ENCODE data around the gene DNAH3.
A peak's percentile ranks its signal among the peaks of the same experiment; 100 is the strongest.

Gene DNAH3

DNA sequence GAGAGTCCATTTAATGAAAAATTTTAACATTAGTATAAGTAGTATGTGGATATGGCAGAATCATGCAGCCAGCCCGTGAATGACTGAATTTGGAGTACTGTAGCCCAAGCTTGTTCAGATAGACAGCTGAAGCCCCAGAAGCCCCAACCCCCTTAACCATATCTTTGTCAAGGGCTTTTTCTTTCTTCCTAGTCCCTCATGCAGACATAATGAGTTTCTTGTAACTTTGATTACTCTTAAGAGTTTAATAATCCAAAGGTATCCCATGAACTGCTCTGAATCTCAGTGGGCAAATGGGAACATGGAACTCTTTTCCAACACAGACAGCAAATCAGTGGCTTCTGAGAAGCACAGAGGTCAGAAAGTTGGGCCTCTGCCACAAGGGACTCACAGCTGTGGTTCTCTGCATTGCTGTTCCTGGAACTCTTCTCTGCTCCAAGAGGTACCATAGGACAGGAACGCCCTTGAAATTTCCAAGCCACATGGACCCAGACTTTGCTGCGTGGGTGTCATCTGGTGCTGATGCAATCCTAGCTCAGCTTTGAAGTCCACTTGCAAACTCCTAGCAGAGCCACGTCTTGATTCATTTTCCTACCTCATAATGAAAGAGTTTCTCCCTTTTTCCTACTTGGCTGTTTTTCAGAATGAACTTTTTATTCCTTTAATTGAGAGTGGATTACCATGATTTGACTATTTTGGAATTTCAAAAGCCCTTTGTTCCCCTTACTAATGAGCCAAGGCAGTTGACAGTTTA is 232.0 kb downstream of the DNAH3 start:
- H4K20me1 ChIP-seq (ENCODE audit: insufficient read depth, low read length), result no peaks in the 10 kb centered on the region
- no peaks in the 10 kb centered on the region for H3K9me3 ChIP-seq (ENCODE audit: low read length)
- H3K4me2 ChIP-seq (ENCODE audit: low read length), result no peak overlapping the region
- H3K9me2 ChIP-seq (ENCODE audit: low read depth, low read length), result no peaks in the 10 kb centered on the region
- H3K4me3 ChIP-seq (ENCODE audit: low read depth, low read length, poor library complexity, severe bottlenecking), result no peak overlapping the region
- no peak for TF ChIP-seq EZH2 (IDR thresholded peaks at IDR 0.05; ENCODE audit: borderline replicate concordance, low read length)
- TF ChIP-seq, protein P1, sequence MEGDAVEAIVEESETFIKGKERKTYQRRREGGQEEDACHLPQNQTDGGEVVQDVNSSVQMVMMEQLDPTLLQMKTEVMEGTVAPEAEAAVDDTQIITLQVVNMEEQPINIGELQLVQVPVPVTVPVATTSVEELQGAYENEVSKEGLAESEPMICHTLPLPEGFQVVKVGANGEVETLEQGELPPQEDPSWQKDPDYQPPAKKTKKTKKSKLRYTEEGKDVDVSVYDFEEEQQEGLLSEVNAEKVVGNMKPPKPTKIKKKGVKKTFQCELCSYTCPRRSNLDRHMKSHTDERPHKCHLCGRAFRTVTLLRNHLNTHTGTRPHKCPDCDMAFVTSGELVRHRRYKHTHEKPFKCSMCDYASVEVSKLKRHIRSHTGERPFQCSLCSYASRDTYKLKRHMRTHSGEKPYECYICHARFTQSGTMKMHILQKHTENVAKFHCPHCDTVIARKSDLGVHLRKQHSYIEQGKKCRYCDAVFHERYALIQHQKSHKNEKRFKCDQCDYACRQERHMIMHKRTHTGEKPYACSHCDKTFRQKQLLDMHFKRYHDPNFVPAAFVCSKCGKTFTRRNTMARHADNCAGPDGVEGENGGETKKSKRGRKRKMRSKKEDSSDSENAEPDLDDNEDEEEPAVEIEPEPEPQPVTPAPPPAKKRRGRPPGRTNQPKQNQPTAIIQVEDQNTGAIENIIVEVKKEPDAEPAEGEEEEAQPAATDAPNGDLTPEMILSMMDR (IDR thresholded peaks at IDR 0.05; ENCODE audit: low read length), result no peak
- peaks cover 32% of the 10 kb centered on the region for H3K4me1 ChIP-seq (ENCODE audit: insufficient read depth, low read length, severe bottlenecking)
- H3K36me3 ChIP-seq (ENCODE audit: insufficient read depth, low read length), result no peaks in the 10 kb centered on the region; the same call in 1 of the 2 replicates
- no peak overlapping the region for H3K9ac ChIP-seq (ENCODE audit: low read length)
- no peaks in the 10 kb centered on the region for H3K27me3 ChIP-seq (ENCODE audit: insufficient read depth, low read length)
- no peak overlapping the region for H2AFZ ChIP-seq (ENCODE audit: low read length)
- no peaks in the 10 kb centered on the region for H3K79me2 ChIP-seq (ENCODE audit: insufficient read depth, low read length)
- no peaks in the 10 kb centered on the region for H3F3A ChIP-seq (ENCODE audit: insufficient read depth, low read length)
- H3K27ac ChIP-seq (ENCODE audit: low read depth, low read length, poor library complexity, severe bottlenecking), result no peak overlapping the region

DNA sequence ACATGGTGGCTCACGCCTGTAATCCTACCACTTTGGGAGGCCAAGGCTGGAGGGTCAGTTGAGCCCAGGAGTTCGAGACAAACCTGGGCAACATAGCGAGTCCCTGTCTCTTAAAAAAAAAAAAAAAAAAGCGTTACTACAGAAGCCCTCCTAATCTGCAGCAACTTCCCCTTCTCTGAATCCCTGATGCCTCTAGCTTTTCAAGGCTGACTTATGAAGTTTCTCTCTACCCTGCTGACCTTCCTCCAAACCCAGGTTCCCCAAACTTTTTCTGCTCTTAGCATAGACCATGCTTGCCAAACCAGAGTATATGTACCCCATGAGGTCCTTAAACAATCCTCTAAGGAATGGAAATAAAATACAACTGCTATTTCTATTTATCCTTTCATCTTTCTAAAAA is 233.7 kb downstream of the DNAH3 start:
- no peak overlapping the region for H3K4me2 ChIP-seq (ENCODE audit: low read length)
- no peaks in the 10 kb centered on the region for H3K9me2 ChIP-seq (ENCODE audit: low read depth, low read length)
- no peaks in the 10 kb centered on the region for H4K20me1 ChIP-seq (ENCODE audit: insufficient read depth, low read length)
- no peaks in the 10 kb centered on the region; the same call in 1 of the 2 replicates for H3K36me3 ChIP-seq (ENCODE audit: insufficient read depth, low read length)
- H3K9ac ChIP-seq (ENCODE audit: low read length), result no peak overlapping the region
- H3F3A ChIP-seq (ENCODE audit: insufficient read depth, low read length), result no peaks in the 10 kb centered on the region
- TF ChIP-seq EZH2 (IDR thresholded peaks at IDR 0.05; ENCODE audit: borderline replicate concordance, low read length), result no peak
- peaks cover 38% of the 10 kb centered on the region for H3K4me1 ChIP-seq (ENCODE audit: insufficient read depth, low read length, severe bottlenecking)
- no peak overlapping the region for H3K27ac ChIP-seq (ENCODE audit: low read depth, low read length, poor library complexity, severe bottlenecking)
- no peak overlapping the region for H3K4me3 ChIP-seq (ENCODE audit: low read depth, low read length, poor library complexity, severe bottlenecking)
- no peaks in the 10 kb centered on the region for H3K79me2 ChIP-seq (ENCODE audit: insufficient read depth, low read length)
- H2AFZ ChIP-seq (ENCODE audit: low read length), result no peak overlapping the region
- no peaks in the 10 kb centered on the region for H3K27me3 ChIP-seq (ENCODE audit: insufficient read depth, low read length)
- H3K9me3 ChIP-seq (ENCODE audit: low read length), result no peaks in the 10 kb centered on the region

DNA sequence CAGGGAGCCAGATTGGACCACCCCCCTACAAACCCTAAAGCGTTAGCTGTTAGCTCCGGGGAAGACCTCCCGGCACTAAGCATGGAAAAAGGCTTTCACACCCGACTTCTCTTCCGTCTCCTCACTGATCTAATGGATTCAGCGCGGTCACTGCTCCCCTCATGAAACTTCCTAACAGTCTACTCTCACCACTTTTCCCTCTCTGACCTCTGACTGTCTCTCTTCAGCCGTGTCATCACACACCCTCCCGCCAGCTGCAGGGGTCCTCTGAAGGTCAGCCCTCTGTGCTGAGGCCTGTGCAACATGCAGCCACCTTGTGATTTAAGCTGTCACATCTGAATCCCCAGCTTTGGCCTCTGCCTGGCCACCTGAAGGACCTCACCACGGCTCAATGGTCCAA is 234.4 kb downstream of the DNAH3 start:
- H3K9me2 ChIP-seq (ENCODE audit: low read depth, low read length), result no peaks in the 10 kb centered on the region
- H3K4me3 ChIP-seq (ENCODE audit: low read depth, low read length, poor library complexity, severe bottlenecking), result no peak overlapping the region
- H3K9me3 ChIP-seq (ENCODE audit: low read length), result no peaks in the 10 kb centered on the region
- H3K4me2 ChIP-seq (ENCODE audit: low read length), result no peak overlapping the region
- peaks cover 38% of the 10 kb centered on the region for H3K4me1 ChIP-seq (ENCODE audit: insufficient read depth, low read length, severe bottlenecking)
- H3K36me3 ChIP-seq (ENCODE audit: insufficient read depth, low read length), result no peaks in the 10 kb centered on the region; the same call in 1 of the 2 replicates
- no peaks in the 10 kb centered on the region for H3F3A ChIP-seq (ENCODE audit: insufficient read depth, low read length)
- H3K9ac ChIP-seq (ENCODE audit: low read length), result no peak overlapping the region
- no peaks in the 10 kb centered on the region for H4K20me1 ChIP-seq (ENCODE audit: insufficient read depth, low read length)
- H3K79me2 ChIP-seq (ENCODE audit: insufficient read depth, low read length), result no peaks in the 10 kb centered on the region
- peak overlapping the region; percentile 78 for H3K27ac ChIP-seq (ENCODE audit: low read depth, low read length, poor library complexity, severe bottlenecking)
- TF ChIP-seq, protein P1 (IDR thresholded peaks at IDR 0.05; ENCODE audit: low read length), result no peak
- TF ChIP-seq EZH2 (IDR thresholded peaks at IDR 0.05; ENCODE audit: borderline replicate concordance, low read length), result no peak
- H2AFZ ChIP-seq (ENCODE audit: low read length), result no peak overlapping the region
- no peaks in the 10 kb centered on the region for H3K27me3 ChIP-seq (ENCODE audit: insufficient read depth, low read length)

DNA sequence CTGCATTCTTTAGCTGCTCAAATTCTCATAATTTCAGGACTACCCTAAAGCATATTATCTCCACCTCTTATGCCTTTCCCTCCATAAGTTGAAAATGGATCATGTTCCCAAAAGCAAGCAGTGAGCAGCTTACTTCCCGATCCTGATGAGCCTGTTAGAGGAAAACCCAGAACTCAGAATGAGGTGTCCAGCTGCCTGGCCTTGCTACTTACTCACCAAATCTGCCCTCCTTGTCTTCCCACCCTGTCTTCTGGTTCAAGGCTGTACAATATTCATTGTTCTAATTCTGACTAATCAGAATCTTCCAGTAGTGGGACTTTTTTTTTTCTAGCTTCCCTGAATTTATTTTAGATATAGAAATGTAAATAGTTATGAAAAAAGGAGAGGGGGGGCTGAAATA is 239.3 kb downstream of the DNAH3 start:
- Histone ChIP-seq H3K79me2 (ENCODE audit: insufficient read depth, low read length) (no peaks in the 10 kb centered on the region), H3K4me1 (ENCODE audit: insufficient read depth, low read length, severe bottlenecking) (peaks cover 31% of the 10 kb centered on the region), H3K4me2 (ENCODE audit: low read length) (no peak overlapping the region), H4K20me1 (ENCODE audit: insufficient read depth, low read length) (no peaks in the 10 kb centered on the region), H3K27me3 (ENCODE audit: insufficient read depth, low read length) (no peaks in the 10 kb centered on the region), H3K9me2 (ENCODE audit: low read depth, low read length) (no peaks in the 10 kb centered on the region), H3K9ac (ENCODE audit: low read length) (no peak overlapping the region), H3K36me3 (ENCODE audit: insufficient read depth, low read length) (no peaks in the 10 kb centered on the region), H3K9me3 (ENCODE audit: low read length) (no peaks in the 10 kb centered on the region), H3K4me3 (ENCODE audit: low read depth, low read length, poor library complexity, severe bottlenecking) (no peak overlapping the region), H3K27ac (ENCODE audit: low read depth, low read length, poor library complexity, severe bottlenecking) (no peak overlapping the region), H2AFZ (ENCODE audit: low read length) (no peak overlapping the region), H3F3A (ENCODE audit: insufficient read depth, low read length) (no peaks in the 10 kb centered on the region)
- TF ChIP-seq, protein P1 (IDR thresholded peaks at IDR 0.05; ENCODE audit: low read length), result no peak
- TF ChIP-seq EZH2 (IDR thresholded peaks at IDR 0.05; ENCODE audit: borderline replicate concordance, low read length), result no peak

Measured in OCI-LY1 (cell line).